HCT116 (cell line): Measurements from ENCODE around the gene CLK1. TPM values are rescaled to one million over a fixed set of nuclear protein-coding genes. Genes with fewer than 3 reads are reported as not detected.

Experiments used
- ATAC-seq: fragments of 200-7000 bp; cut with Tn5 transposase; 2 replicates; pipeline ENCODE4 v1.9.1; 2020; ENCODE audit warnings: mild to moderate bottlenecking, moderate library complexity
- BruUV-seq: library from RNA; stranded (reverse); fragments of 400-500 nt; replicated peaks from 2 replicates; lab custom pipeline; 2021; lab: Mats Ljungman, UMichigan
- CTCF ChIA-PET: fragments of 300-600 bp; sonication (Branson Sonifier 250); formaldehyde crosslinking; loops from one replicate; lab custom pipeline; 2021; ENCODE audit warnings: antibody characterized with exemption; lab: Charles Lee
- POLR2A ChIA-PET: fragments of 300-600, 350-600 bp; sonication (Branson Sonifier 250); formaldehyde crosslinking; loops from one replicate; lab custom pipeline; 2021; ENCODE audit warnings: antibody characterized with exemption; lab: Charles Lee
- RAD21 ChIA-PET, 2 experiments: fragments of 300-600 bp; sonication (Branson Sonifier 250); formaldehyde crosslinking; loops; one replicate each; lab custom pipeline; 2023; ENCODE audit warnings: low total read pairs in 2 of 2; ENCODE audit not compliant: uncharacterized antibody in 2 of 2, unreplicated experiment in 2 of 2, low non-redundant PET in 1 of 2; lab: Charles Lee
- DNase-seq: peaks from one replicate; pipeline ENCODE4 v3.0.0-alpha.2; 2010; ENCODE audit warnings: low read depth, low spot score
- H2AFZ ChIP-seq: fragments of 200-600 bp; shearing (Covaris generic), sonication (generic); 2 replicates; pipeline ENCODE4 v1.6.1; 2017; ENCODE audit warnings: low read depth, mixed run types, mixed read lengths, antibody characterized with exemption, low read length; ENCODE audit not compliant: poor library complexity, severe bottlenecking
- H3K27ac ChIP-seq: 2 replicates; pipeline ENCODE4 v1.5.1; 2012; ENCODE audit warnings: low read depth, low read length
- H3K27me3 ChIP-seq: fragments of 200-600 bp; sonication (generic); 2 replicates; pipeline ENCODE4 v1.6.1; 2016; ENCODE audit warnings: mixed run types, low read length, mixed read lengths; ENCODE audit not compliant: insufficient read depth
- H3K36me3 ChIP-seq, 2 experiments: fragments of 200-500 bp in 1 of 2; fragments of 200-600 bp in 1 of 2; sonication (Bioruptor generic) in 1 of 2; sonication (generic) in 1 of 2; 2 replicates each; pipeline versions ENCODE4 v1.5.1 to v1.6.1; 2014 to 2016; ENCODE audit warnings: low read length in 2 of 2, inconsistent platforms in 1 of 2, mixed read lengths in 1 of 2, mixed run types in 1 of 2; ENCODE audit not compliant: insufficient read depth in 2 of 2, control insufficient read depth in 1 of 2
- H3K4me1 ChIP-seq, 2 experiments: fragments of 200-600 bp in 1 of 2; sonication (generic) in 1 of 2; 2 replicates each; pipeline versions ENCODE4 v1.5.1 to v1.6.1; 2012 to 2017; ENCODE audit warnings: low read length in 2 of 2, inconsistent platforms in 1 of 2, mild to moderate bottlenecking in 1 of 2, mixed read lengths in 1 of 2, mixed run types in 1 of 2, moderate library complexity in 1 of 2; ENCODE audit not compliant: insufficient read depth in 2 of 2, control insufficient read depth in 1 of 2
- H3K4me2 ChIP-seq: fragments of 200-600 bp; sonication (generic); 2 replicates; pipeline ENCODE4 v1.6.1; 2017; ENCODE audit warnings: mixed run types, low read length, mixed read lengths
- H3K4me3 ChIP-seq, 2 experiments: fragments of 200-600 bp in 1 of 2; sonication (generic) in 1 of 2; replicated peaks in 1 of 2; 2 replicates each; pipeline ENCODE4 v1.5.1; 2011 to 2016; ENCODE audit warnings: low read length in 2 of 2, control low read depth in 1 of 2, low read depth in 1 of 2, mild to moderate bottlenecking in 1 of 2, mixed read lengths in 1 of 2, mixed run types in 1 of 2
- H3K79me2 ChIP-seq: fragments of 200-600 bp; sonication (generic); 2 replicates; pipeline ENCODE4 v1.6.1; 2017; ENCODE audit warnings: mild to moderate bottlenecking, mixed run types, low read length, moderate library complexity, mixed read lengths; ENCODE audit not compliant: insufficient read depth
- H3K9ac ChIP-seq: fragments of 200-600 bp; sonication (generic); 2 replicates; pipeline ENCODE4 v1.6.1; 2016; ENCODE audit warnings: low read length, mixed read lengths
- H3K9me2 ChIP-seq: fragments of 200-600 bp; sonication (generic), shearing (Covaris generic); 2 replicates; pipeline ENCODE4 v1.6.1; 2017; ENCODE audit warnings: mixed run types, mild to moderate bottlenecking, moderate library complexity; ENCODE audit not compliant: insufficient read depth
- H3K9me3 ChIP-seq, 2 experiments: fragments of 200-500 bp in 1 of 2; fragments of 200-600 bp in 1 of 2; sonication (Bioruptor generic) in 1 of 2; sonication (generic) in 1 of 2; 2 replicates each; pipeline ENCODE4 v1.6.1; 2014 to 2017; ENCODE audit warnings: low read length in 2 of 2, mixed read lengths in 2 of 2, inconsistent platforms in 1 of 2, low read depth in 1 of 2, mild to moderate bottlenecking in 1 of 2, mixed run types in 1 of 2, moderate library complexity in 1 of 2; ENCODE audit not compliant: control insufficient read depth in 1 of 2, insufficient read depth in 1 of 2
- H4K20me1 ChIP-seq: fragments of 200-600 bp; sonication (generic), shearing (Covaris generic); 2 replicates; pipeline ENCODE4 v1.6.1; 2017; ENCODE audit warnings: mixed run types, mild to moderate bottlenecking, moderate library complexity; ENCODE audit not compliant: insufficient read depth
- CBX3 ChIP-seq: IDR thresholded peaks from 2 replicates; pipeline ENCODE4 v1.6.1; 2012; ENCODE audit warnings: low read depth
- CEBPB ChIP-seq: IDR thresholded peaks from 2 replicates; pipeline ENCODE4 v1.6.1; 2012; ENCODE audit warnings: low read depth
- EGR1 ChIP-seq: IDR thresholded peaks from 2 replicates; pipeline ENCODE4 v1.6.1; 2012; ENCODE audit warnings: low read depth
- ELF1 ChIP-seq: IDR thresholded peaks from 2 replicates; pipeline ENCODE4 v1.6.1; 2012; ENCODE audit warnings: low read depth, borderline replicate concordance
- EZH2 ChIP-seq: fragments of 200-600 bp; sonication (generic); IDR thresholded peaks from 2 replicates; pipeline ENCODE4 v1.6.1; 2017; ENCODE audit warnings: antibody characterized with exemption, mixed run types
- EZH2phosphoT487 ChIP-seq: fragments of 200-600 bp; IDR thresholded peaks from 2 replicates; pipeline ENCODE4 v1.6.1; 2018; ENCODE audit warnings: antibody characterized with exemption, borderline replicate concordance
- FOSL1 ChIP-seq: IDR thresholded peaks from 2 replicates; pipeline ENCODE4 v1.6.1; 2012; ENCODE audit warnings: low read depth
- JUND ChIP-seq: IDR thresholded peaks from 2 replicates; pipeline ENCODE4 v1.6.1; 2012
- POLR2A ChIP-seq: IDR thresholded peaks from 2 replicates; pipeline ENCODE4 v1.7.0; 2011; ENCODE audit warnings: borderline replicate concordance; ENCODE audit not compliant: insufficient read depth, insufficient read length; ENCODE audit errors: extremely low read depth
- POLR2AphosphoS5 ChIP-seq: IDR thresholded peaks from 2 replicates; pipeline ENCODE4 v1.6.1; 2011; ENCODE audit warnings: mild to moderate bottlenecking, low read depth, low read length, moderate library complexity
- RAD21 ChIP-seq: IDR thresholded peaks from 2 replicates; pipeline ENCODE4 v1.6.1; 2012; ENCODE audit warnings: low read depth, mild to moderate bottlenecking
- SIN3A ChIP-seq: IDR thresholded peaks from 2 replicates; pipeline ENCODE4 v1.6.1; 2012; ENCODE audit warnings: low read depth
- SP1 ChIP-seq: IDR thresholded peaks from 2 replicates; pipeline ENCODE4 v1.6.1; 2012; ENCODE audit warnings: low read depth
- TCF7L2 ChIP-seq: IDR thresholded peaks from 2 replicates; pipeline ENCODE4 v1.7.0; 2011; ENCODE audit warnings: borderline replicate concordance, inconsistent platforms; ENCODE audit not compliant: insufficient read depth, insufficient read length; ENCODE audit errors: extremely low read depth
- YY1 ChIP-seq: IDR thresholded peaks from 2 replicates; pipeline ENCODE4 v1.6.1; 2011; ENCODE audit warnings: low read length, low read depth, moderate library complexity, mild to moderate bottlenecking; ENCODE audit not compliant: insufficient replicate concordance; ENCODE audit errors: extremely low read depth
- ZNF274 ChIP-seq: fragments of 200-500 bp; sonication (Bioruptor generic); IDR thresholded peaks from 2 replicates; pipeline ENCODE4 v1.6.1; 2014; ENCODE audit warnings: mild to moderate bottlenecking, low read depth, low read length, inconsistent platforms
- intact Hi-C: fragments of 100-400 bp; cut with micrococcal nuclease; formaldehyde crosslinking; loops from 2 replicates; pipeline ENCODE4 v1.10.0; 2022
- total RNA-seq: library from RNA; stranded (reverse); gene quantifications from one replicate; pipeline ENCODE4 v1.2.1, GENCODE V29; 2021; ENCODE audit not compliant: unreplicated experiment
- TF ChIP-seq, protein P1 (sequence below), 3 experiments: fragments of 200-600 bp in 1 of 3; sonication (generic) in 1 of 3; IDR thresholded peaks in 2 of 3; conservative IDR thresholded peaks in 1 of 3; 2 replicates each; pipeline ENCODE4 v1.5.1; 2012 to 2017; ENCODE audit warnings: low read depth in 2 of 3, low read length in 2 of 3, antibody characterized with exemption in 1 of 3, borderline replicate concordance in 1 of 3, control low read depth in 1 of 3, mild to moderate bottlenecking in 1 of 3, mixed read lengths in 1 of 3, mixed run types in 1 of 3, moderate library complexity in 1 of 3; ENCODE audit not compliant: insufficient read depth in 1 of 3
- TF ChIP-seq, protein P2 (sequence below): IDR thresholded peaks from 2 replicates; pipeline ENCODE4 v1.6.1; 2012
- TF ChIP-seq, protein P3 (sequence below): IDR thresholded peaks from 2 replicates; pipeline ENCODE4 v1.6.1; 2011; ENCODE audit warnings: mild to moderate bottlenecking, low read length, moderate library complexity; ENCODE audit not compliant: insufficient replicate concordance; ENCODE audit errors: extremely low read depth

Gene CLK1
- total RNA-seq, 1 experiment from 2014 or later, result 49.1 TPM

DNA sequence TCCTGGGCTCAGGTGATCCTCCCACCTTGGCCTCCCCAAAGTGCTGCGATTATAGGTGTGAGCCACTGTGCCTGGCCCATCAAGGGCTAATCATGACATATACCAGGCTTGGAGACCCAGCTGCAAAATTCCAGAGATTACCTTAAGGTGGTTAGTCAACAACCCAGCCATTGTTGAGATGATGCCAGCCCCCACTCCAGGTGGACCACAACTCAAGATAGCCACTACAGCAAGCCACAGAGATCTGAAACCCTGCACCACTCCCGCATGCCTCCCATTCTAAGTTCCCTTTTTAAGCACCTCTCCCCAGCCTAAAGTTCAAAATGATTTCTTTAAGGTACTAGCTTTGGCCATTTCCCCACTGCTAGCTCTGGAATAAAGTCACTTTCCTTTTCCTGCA is 4.6 kb upstream of the CLK1 start:
- Histone ChIP-seq H3K4me1 (peaks cover 2 to 8% of the 10 kb centered on the region in 2 experiments; a peak in 3 of 4 replicates), H2AFZ (no peak overlapping the region), H3K27me3 (no peaks in the 10 kb centered on the region), H4K20me1 (no peaks in the 10 kb centered on the region), H3K9ac (no peak overlapping the region), H3K79me2 (peaks cover 4% of the 10 kb centered on the region), H3K36me3 (peaks cover 6 to 9% of the 10 kb centered on the region in 2 experiments; a peak in 2 of 4 replicates), H3K27ac (no peak overlapping the region), H3K9me2 (no peaks in the 10 kb centered on the region), H3K9me3 (no peaks in the 10 kb centered on the region), H3K4me2 (no peak overlapping the region), H3K4me3 (no peak overlapping the region)
- intact Hi-C loops, result no loop called here
- RAD21 ChIA-PET, result no interaction called here
- POLR2A ChIA-PET, result no interaction called here
- CTCF ChIA-PET, result no interaction called here
- ATAC-seq (no peak), DNase-seq (no peak)
- no peak for TF ChIP-seq EZH2phosphoT487
- no peak for TF ChIP-seq CBX3
- no peak for TF ChIP-seq EGR1
- TF ChIP-seq, protein P1, sequence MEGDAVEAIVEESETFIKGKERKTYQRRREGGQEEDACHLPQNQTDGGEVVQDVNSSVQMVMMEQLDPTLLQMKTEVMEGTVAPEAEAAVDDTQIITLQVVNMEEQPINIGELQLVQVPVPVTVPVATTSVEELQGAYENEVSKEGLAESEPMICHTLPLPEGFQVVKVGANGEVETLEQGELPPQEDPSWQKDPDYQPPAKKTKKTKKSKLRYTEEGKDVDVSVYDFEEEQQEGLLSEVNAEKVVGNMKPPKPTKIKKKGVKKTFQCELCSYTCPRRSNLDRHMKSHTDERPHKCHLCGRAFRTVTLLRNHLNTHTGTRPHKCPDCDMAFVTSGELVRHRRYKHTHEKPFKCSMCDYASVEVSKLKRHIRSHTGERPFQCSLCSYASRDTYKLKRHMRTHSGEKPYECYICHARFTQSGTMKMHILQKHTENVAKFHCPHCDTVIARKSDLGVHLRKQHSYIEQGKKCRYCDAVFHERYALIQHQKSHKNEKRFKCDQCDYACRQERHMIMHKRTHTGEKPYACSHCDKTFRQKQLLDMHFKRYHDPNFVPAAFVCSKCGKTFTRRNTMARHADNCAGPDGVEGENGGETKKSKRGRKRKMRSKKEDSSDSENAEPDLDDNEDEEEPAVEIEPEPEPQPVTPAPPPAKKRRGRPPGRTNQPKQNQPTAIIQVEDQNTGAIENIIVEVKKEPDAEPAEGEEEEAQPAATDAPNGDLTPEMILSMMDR (IDR thresholded peaks at IDR 0.05 in 2 of 3, conservative IDR thresholded peaks at IDR 0.05 in 1 of 3; ENCODE audit: borderline replicate concordance in 1 of 3, insufficient read depth in 1 of 3, low read depth in 2 of 3, low read length in 2 of 3), result no peak
- TF ChIP-seq SIN3A, result no peak
- TF ChIP-seq CEBPB, result no peak
- TF ChIP-seq RAD21, result no peak
- no peak for TF ChIP-seq POLR2AphosphoS5
- no peak for TF ChIP-seq SP1
- no peak for TF ChIP-seq JUND
- no peak for TF ChIP-seq YY1
- TF ChIP-seq, protein P2, sequence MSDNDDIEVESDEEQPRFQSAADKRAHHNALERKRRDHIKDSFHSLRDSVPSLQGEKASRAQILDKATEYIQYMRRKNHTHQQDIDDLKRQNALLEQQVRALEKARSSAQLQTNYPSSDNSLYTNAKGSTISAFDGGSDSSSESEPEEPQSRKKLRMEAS, result no peak
- TF ChIP-seq ELF1, result no peak
- TF ChIP-seq EZH2, result no peak
- TF ChIP-seq POLR2A, result no peak
- no peak for TF ChIP-seq ZNF274
- no peak for TF ChIP-seq TCF7L2
- TF ChIP-seq FOSL1, result no peak
- TF ChIP-seq, protein P3, sequence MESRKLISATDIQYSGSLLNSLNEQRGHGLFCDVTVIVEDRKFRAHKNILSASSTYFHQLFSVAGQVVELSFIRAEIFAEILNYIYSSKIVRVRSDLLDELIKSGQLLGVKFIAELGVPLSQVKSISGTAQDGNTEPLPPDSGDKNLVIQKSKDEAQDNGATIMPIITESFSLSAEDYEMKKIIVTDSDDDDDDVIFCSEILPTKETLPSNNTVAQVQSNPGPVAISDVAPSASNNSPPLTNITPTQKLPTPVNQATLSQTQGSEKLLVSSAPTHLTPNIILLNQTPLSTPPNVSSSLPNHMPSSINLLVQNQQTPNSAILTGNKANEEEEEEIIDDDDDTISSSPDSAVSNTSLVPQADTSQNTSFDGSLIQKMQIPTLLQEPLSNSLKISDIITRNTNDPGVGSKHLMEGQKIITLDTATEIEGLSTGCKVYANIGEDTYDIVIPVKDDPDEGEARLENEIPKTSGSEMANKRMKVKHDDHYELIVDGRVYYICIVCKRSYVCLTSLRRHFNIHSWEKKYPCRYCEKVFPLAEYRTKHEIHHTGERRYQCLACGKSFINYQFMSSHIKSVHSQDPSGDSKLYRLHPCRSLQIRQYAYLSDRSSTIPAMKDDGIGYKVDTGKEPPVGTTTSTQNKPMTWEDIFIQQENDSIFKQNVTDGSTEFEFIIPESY, result no peak
- no TSS peak for BruUV-seq
